Activated gamma-delta T cell treated with Interleukin-2 at 50 U/mL for 16 hours (primary cell): ENCODE data around the gene BICD2.

Source experiments
- DNase-seq: peaks from one replicate; pipeline ENCODE4 v3.0.0-alpha.2; 2020

BICD2 gene

DNA sequence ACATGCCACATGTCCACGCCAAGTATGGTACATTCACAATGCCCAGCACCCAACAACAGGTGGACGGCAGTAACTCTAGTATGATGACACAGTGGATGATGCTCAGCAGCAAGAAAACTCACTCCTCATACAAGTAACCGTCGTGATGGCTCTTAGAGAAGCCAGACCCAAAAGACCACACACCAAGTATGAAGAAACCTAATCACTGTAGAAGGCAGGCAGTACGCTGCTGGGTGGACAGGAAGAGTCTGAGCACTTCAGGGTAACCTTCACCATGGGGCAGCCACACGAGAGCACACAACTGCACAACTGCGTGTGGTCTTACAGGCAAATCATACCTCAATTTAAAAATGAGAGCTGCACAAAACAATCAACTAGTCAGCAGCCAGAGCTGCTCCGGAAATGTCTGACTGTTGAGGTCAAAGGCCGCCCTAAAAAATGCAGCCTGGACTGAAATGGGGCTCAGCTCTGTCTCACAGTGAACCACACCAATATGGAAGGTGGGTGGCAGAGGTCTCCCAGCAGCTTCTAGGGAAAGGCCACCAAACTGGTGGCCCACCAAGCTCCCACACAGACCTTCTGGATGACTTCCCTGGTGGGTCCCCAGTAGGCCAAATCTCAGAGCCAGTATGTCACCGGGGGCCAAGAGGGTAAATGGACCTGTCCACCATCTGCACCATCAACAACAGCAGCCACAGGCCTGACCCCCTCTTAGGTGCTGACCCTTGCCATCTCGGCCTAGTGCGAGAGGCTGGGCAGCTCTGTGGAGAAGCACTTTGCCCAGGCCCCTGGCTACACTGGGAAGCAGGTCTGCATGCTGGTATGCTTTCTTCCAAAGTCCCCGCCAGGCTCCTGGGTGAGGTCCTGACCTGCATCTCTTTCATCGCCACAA, 17.8 kb downstream of the BICD2 start:
- no peak for DNase-seq

- DNase-seq: no peak
Measured at GRCh38 chr9:92745881-92746280, 18.8 kb downstream of the BICD2 start.

GRCh38 chr9:92745331-92745730, 19.3 kb downstream of the BICD2 start:
- DNase-seq: no peak

DNA sequence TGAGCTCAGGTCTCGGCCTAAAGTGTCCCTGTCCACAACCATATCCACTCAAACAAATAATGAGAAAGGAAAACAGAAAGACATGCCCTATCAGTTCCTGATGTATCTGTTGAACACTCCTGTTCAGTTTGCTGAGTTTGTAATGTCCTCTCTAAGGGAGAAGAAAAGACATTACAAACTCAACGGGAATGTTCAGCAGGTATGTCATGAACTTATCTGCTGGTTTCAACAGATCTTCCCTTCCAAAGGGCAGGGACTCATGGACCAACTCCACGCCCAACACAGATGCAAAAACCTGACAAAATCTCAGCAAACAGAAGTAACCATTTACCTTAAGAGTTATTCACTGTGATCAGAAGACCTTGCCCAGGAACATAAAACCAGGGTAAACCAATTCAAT, 23.7 kb downstream of the BICD2 start:
- DNase-seq: no peak

DNA sequence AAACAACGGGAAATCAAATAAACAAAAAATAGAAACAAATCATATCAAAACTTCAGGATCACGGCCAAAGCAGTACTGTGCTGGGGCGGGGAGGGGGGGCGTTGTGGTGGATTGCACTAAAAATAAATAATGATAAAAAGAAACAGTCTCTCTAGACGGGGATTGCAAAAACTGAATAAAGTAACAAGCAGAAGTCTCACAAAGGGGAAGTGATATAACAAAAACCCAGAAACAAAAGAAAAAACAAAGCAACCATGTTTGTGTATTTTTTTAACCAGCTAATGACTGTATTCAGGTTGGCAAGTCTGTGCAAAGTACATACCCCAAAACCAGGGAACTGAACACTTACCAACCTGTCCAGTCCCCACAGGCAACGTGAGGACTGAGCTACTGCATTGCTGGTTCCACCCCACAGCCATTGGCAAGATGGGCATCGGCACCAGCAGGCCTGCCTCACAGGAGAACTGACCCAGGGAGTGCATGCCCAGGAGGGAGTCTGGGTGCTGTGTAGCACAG, 24.1 kb downstream of the BICD2 start:
- no peak for DNase-seq

- no peak for DNase-seq
Measured at GRCh38 chr9:92740009-92740408, 24.6 kb downstream of the BICD2 start.

GRCh38 chr9:92739346-92739970, 25.2 kb downstream of the BICD2 start:
- DNase-seq: no peak

DNA sequence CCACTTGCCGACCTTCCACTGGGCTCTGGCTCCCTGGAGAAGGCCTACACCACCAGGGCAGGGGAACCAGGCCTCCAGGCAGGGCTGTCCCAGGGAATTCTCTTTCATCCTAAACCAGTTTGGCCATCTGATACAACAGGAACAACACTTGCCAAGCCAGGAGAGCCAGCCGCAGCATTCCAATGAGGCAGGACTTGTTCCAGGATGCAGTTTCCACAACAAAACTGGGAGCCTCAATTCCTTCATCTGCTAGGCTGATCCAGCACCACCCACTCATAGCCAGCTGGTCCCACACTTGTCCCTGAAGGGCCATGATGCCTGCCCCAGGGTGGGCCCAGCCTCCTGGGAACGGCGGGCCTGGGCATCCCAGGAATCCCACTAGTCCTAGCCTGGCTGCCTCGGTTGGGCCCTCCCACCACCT, 26.0 kb downstream of the BICD2 start:
- DNase-seq: no peak

DNA sequence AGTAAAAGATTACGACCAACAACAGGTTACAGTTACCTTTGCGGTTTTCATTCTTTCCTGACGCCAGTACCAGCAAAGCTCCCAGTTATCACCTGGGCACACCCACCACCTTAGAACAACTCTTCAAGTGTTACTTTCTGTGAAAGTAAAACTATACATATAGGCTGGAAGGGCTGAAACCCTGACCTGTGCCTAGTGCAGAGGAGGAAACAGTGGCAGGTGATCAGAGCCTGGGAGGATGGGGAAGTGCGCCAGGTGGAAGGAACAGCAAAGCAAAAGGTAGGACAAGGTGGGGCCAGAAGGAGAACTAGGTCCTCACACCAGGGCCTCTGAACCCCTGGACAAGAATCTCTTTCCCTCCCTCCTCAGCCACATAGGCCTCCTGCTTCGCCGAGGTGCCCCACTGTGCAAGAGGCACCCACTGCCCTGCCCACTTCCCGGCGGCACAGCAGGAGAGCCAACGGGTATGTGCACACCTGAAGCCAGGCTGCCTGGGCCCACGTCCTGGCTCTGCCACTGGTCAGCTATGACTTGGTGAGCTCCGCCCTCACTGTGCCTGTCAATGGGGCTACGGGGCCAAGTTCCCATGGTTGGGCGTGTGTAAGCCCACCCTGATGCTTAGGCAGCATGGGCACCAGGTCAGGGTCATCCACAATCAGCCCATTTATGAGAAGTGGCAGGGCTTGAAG, 26.9 kb downstream of the BICD2 start:
- no peak for DNase-seq

DNA sequence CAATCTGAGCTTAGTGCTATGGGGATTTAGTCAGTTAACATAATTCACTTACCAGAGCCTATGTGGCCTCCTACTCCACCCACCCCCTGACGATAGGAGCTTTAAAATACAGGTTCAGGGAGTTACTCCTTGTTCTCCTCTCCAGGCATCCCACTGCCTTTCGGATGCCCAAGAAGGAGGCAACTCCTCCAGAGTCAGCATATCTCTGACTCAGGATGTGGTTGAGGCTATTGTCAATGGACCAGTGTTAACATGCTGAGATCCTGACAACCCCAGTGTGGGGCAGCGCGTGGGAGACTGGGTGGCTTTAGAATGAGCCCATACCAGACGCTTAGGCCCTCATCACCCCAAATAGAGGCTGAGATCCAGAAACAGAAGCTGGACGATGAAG, 27.4 kb downstream of the BICD2 start:
- DNase-seq: no peak

DNA sequence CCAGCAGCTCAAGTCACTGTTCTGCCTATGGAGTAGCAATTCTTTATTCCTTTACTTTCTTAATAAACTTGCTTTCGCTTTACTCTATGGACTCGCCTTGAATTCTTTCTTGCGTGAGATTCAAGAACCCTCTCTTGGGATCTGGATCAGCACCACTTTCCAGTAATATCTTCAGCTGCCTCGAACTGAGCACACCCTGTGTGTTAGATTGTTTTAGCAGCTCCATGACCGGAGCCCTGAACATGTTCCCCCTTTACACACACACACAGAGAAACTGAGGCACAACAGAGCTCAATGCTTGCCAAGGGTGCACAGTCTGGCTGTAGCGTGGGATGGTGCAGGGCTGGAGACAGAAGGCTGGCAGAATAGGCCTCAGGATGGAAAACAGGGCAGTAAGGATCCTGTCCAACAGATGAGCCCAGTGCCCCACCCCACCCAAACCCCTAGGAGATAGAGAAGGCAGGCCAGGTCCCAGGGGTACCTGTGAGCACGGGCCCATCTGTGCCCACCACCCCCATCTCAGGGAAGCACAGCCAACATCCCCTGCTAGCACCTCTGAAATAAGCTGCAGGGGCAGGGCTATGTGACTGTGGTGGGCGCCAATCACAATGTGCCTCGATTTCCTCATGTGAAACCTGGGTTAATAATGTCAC, 27.9 kb downstream of the BICD2 start:
- DNase-seq: no peak

DNA sequence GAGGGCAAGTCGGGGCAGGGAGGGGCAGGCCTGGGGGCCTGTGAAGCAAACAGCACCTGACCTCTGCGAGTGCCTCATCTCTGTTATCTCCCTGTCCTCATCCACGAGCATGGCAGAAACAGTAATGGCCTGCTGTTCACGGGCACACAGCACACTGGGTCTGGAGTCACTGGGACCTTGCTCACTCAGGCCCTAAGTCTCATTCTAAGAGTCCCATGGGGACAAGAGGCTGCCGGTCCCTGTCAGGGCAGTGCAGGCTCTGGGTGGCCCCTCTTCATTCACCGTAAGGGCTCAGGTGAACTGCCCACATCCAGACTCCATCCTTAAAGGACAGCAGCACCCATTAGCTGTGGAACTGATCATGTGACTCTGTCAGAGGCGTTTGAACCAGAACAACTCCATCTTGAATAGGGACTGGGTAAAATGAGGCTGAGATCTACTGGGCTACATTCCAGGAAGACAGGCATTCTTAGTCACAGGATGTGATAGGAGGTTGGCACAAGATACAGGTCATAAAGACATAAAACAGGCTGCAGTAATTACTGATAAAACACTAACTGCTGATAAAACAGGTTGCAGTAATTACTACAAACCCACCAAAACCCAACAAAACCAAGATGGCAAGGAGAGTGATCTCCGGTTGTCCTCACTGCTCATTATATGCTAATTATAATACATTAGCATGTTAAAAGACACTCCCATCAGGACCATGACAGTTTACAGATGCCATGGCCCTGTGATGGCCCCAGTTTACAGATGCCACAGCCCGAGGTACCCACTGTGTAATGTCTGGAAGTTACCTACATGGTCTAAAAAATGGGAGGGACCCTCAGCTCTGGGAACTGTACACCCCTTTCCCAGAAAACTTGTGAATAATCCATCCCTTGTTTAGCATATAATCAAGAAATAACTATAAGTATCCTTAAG, 28.7 kb downstream of the BICD2 start:
- DNase-seq: no peak

- DNase-seq: no peak
Measured at GRCh38 chr9:92734931-92735635, 29.6 kb downstream of the BICD2 start.

DNA sequence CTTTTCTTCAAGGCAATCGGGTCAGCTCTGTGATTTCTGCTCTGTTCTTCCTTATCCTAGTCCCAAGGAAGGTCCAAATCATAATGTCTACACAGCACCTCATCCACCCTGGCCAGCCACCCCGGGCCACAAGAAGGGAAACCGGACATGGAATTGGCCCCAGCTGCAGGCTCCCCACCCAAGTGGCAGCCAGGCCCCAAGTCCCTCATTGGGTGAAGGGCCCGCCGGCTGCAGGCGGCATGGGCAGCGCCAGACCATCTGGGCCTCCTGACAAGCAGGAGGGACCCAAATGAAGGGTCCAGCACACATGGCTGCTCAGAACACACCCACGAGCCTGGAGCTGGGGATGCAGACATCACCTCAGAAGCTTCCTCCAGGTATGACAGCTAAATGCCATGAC, 33.7 kb downstream of the BICD2 start:
- DNase-seq: no peak

DNA sequence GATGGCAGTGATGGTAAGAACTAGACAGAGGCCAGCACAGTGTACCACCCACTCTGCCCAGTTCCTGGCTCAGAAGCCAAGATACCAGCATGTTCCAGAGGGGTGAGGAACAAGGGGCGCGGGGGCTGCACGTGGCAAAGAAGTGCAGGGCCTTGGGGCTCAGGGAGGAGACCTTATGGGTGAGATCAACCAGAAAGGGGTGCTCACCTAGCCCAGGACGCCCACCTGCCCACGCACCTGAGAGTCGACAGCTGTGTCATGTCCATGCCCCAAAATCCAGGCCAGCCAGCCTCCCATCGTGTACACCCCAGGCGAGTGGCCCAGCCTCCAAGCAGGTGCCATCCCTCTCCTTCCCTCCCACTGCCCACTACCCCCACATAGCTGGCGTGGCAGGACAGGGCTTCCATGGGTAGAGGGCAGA, 34.9 kb downstream of the BICD2 start:
- no peak for DNase-seq

- DNase-seq: no peak
Measured at GRCh38 chr9:92728831-92729734, 35.5 kb downstream of the BICD2 start.

DNA sequence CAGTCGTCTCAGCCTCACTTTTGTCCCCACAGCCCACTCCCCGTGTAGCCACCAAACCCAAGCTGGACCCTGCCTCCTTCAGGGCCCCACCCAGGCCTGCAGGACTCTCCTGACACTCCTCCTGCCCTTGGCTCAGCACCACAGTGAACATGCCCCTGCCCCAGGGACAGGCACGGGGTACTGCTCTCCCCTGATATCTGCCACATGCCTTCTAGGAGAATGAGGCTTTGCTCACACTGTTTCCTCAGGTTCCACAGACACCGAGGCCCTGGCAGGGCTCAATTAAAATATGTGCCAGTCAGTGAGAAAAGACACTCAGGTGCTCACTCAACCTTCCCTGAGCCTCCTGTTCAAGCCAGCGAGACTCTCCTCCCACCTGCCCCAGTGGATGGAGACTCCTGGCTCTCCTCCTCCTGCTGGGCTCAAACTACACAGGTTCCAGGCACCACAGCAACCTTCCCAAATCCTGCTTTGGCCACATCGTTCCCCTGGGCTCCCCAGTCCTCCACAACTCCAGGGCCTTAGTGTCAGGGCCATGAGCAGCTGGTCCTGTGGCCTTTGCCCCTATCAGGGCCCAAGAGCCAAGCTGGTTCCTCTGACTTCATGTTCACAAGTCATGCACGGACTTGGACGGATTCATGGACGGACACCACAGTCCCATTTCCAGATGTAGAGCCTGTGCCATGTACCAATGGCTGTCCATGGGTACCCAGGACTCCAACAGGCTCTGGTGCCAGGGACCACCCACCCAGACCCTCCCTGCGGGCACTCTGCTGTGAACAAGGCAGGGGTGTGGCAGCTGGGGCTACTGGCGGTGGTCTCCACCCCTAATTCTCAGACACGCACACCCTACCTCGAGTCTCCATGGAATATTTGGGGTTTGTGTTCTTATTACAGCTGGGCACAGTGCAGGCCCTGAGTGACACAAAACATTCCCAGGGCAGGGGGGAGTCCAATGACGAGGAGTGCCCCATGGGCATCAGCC, 36.6 kb downstream of the BICD2 start:
- no peak for DNase-seq

- no peak for DNase-seq
Measured at GRCh38 chr9:92726971-92727715, 37.5 kb downstream of the BICD2 start.
